ENCODE measurements around the gene FBLN1. TPM values are rescaled to one million over a fixed set of nuclear protein-coding genes. Genes with fewer than 3 reads are reported as not detected.
"Not testable (repeated sequence)": the region's sequence is repeated elsewhere in the genome, so short reads cannot be mapped to it uniquely, and the experiment has no call there.

FBLN1 gene
- total and polyA plus RNA-seq, 9 of the 15 experiments (the other 6 are each of a cell fraction or from before 2014, with no cell fraction given): 0.66 TPM; not detected in 8

- TF ChIP-seq CCNT2 (IDR thresholded peaks at IDR 0.05; ENCODE audit: borderline replicate concordance, extremely low read depth, insufficient read length, low read depth, low read length) (no peak), XRCC5 (IDR thresholded peaks at IDR 0.05; ENCODE audit: low read depth, low read length) (no peak)
Measured at GRCh38 chr22:45460288-45461109, 42.2 kb upstream of the FBLN1 start (continued).

- 7% methylated on average over 6 of the region's 6 CpGs for WGBS (ENCODE audit: insufficient coverage, low coverage, missing lambda C conversion rate)
- BruUV-seq (replicated peaks): no TSS peak
- TF ChIP-seq CTCF (IDR thresholded peaks at IDR 0.05 in 2 of 3, conservative IDR thresholded peaks at IDR 0.05 in 1 of 3; ENCODE audit: insufficient read depth in 2 of 3, low read depth in 1 of 3, low read length in 3 of 3) (peak in 2 of 3 experiments; percentile 23; a peak in 1 of 6 replicates), ESRRB (CRISPR knock-in tag; IDR thresholded peaks at IDR 0.05; ENCODE audit: borderline replicate concordance) (no peak)
- no peaks in the 10 kb centered on the region for H3K9me3 ChIP-seq (replicated peaks; ENCODE audit: control insufficient read depth, insufficient read depth, low read depth, low read length)
- H3K9ac ChIP-seq (ENCODE audit: insufficient read depth in 1 of 2, low read depth in 2 of 2, low read length in 2 of 2): no peak overlapping the region
- no peaks in the 10 kb centered on the region for H3K79me2 ChIP-seq (ENCODE audit: control insufficient read depth, insufficient read depth, low read length)
- H3K9me1 ChIP-seq (ENCODE audit: control insufficient read depth, insufficient read depth, low read length): no peaks in the 10 kb centered on the region
- H3K4me2 ChIP-seq (ENCODE audit: insufficient read depth, low read length): no peak overlapping the region
- peaks cover 0 to 19% of the 10 kb centered on the region in 2 experiments; a peak in 2 of 5 replicates for H3K27me3 ChIP-seq (ENCODE audit: control insufficient read depth in 2 of 2, insufficient read depth in 2 of 2, low read length in 2 of 2)
- no peak overlapping the region for H3K27ac ChIP-seq (ENCODE audit: extremely low read depth, low read depth, low read length)
- ChIA-PET POLR2A (no interaction called here), CTCF (ENCODE audit: low intra/inter-chr PET ratio) (no interaction called here)
- no peaks in the 10 kb centered on the region for H3K4me1 ChIP-seq (replicated peaks in 1 of 2; ENCODE audit: control insufficient read depth in 2 of 2, insufficient read depth in 2 of 2, low read length in 2 of 2)
- in situ Hi-C loops (cut with MboI): no loop called here
- H2AFZ ChIP-seq (ENCODE audit: low read depth, low read length): no peak overlapping the region
- H3K4me3 ChIP-seq: no peak overlapping the region
- intact Hi-C loops (cut with micrococcal nuclease): no loop called here
- ATAC-seq (no peak), FAIRE-seq (no peak), DNase-seq (ENCODE audit: extremely low read depth in 1 of 4, low spot score in 3 of 4) (peak in 3 of 4 experiments; percentile 5 to 21 (median 16))
- H4K20me1 ChIP-seq (replicated peaks; ENCODE audit: control insufficient read depth, insufficient read depth, low read length): no peaks in the 10 kb centered on the region
- H3K36me3 ChIP-seq (ENCODE audit: control insufficient read depth, insufficient read depth, low read length): no peaks in the 10 kb centered on the region
Measured at GRCh38 chr22:45462034-45462655, 40.5 kb upstream of the FBLN1 start.

- H3K4me2 ChIP-seq (ENCODE audit: insufficient read depth, low read length); H3K79me2 ChIP-seq (ENCODE audit: control insufficient read depth, insufficient read depth, low read length); DNase-seq (ENCODE audit: extremely low read depth in 1 of 4, low spot score in 3 of 4); H3K27ac ChIP-seq (ENCODE audit: extremely low read depth, low read depth, low read length); H3K9ac ChIP-seq (ENCODE audit: insufficient read depth in 1 of 2, low read depth in 2 of 2, low read length in 2 of 2); FAIRE-seq; CTCF ChIA-PET (ENCODE audit: low intra/inter-chr PET ratio); intact Hi-C loops (cut with micrococcal nuclease); ATAC-seq; in situ Hi-C loops (cut with MboI); BruUV-seq (replicated peaks); H3K9me3 ChIP-seq (replicated peaks; ENCODE audit: control insufficient read depth, insufficient read depth, low read depth, low read length); H2AFZ ChIP-seq (ENCODE audit: low read depth, low read length); H3K4me3 ChIP-seq; H4K20me1 ChIP-seq (replicated peaks; ENCODE audit: control insufficient read depth, insufficient read depth, low read length); H3K9me1 ChIP-seq (ENCODE audit: control insufficient read depth, insufficient read depth, low read length); H3K36me3 ChIP-seq (ENCODE audit: control insufficient read depth, insufficient read depth, low read length); H3K4me1 ChIP-seq (replicated peaks in 1 of 2; ENCODE audit: control insufficient read depth in 2 of 2, insufficient read depth in 2 of 2, low read length in 2 of 2); H3K27me3 ChIP-seq (ENCODE audit: control insufficient read depth in 2 of 2, insufficient read depth in 2 of 2, low read length in 2 of 2): not testable (repeated sequence)
- POLR2A ChIA-PET: interaction anchor here (0.6 kb wide), 1 partner anchor 63 kb away, joined by 3 read pairs; no protein-coding TSS in a partner anchor
- 0% methylated on average over 3 of the region's 3 CpGs for WGBS (ENCODE audit: insufficient coverage, low coverage, missing lambda C conversion rate)
Measured at GRCh38 chr22:45463691-45464090, 39.0 kb upstream of the FBLN1 start.

Data from K562 (cell line).